G401.6 (cell line): ENCODE data around the gene KRTAP5-6.
A peak's percentile ranks its signal among the peaks of the same experiment; 100 is the strongest.
"Not testable (repeated sequence)": the region's sequence is repeated elsewhere in the genome, so short reads cannot be mapped to it uniquely, and the experiment has no call there.

ENCODE experiments used
- FAIRE-seq: peaks from 2 replicates; lab custom pipeline; 2012; peaks lifted over from hg19 to GRCh38; lab: Jason Lieb, UNC

Gene KRTAP5-6

GRCh38 chr11:1683904-1684572 lies 13.0 kb upstream of the KRTAP5-6 start:
- FAIRE-seq, result not testable (repeated sequence)

DNA sequence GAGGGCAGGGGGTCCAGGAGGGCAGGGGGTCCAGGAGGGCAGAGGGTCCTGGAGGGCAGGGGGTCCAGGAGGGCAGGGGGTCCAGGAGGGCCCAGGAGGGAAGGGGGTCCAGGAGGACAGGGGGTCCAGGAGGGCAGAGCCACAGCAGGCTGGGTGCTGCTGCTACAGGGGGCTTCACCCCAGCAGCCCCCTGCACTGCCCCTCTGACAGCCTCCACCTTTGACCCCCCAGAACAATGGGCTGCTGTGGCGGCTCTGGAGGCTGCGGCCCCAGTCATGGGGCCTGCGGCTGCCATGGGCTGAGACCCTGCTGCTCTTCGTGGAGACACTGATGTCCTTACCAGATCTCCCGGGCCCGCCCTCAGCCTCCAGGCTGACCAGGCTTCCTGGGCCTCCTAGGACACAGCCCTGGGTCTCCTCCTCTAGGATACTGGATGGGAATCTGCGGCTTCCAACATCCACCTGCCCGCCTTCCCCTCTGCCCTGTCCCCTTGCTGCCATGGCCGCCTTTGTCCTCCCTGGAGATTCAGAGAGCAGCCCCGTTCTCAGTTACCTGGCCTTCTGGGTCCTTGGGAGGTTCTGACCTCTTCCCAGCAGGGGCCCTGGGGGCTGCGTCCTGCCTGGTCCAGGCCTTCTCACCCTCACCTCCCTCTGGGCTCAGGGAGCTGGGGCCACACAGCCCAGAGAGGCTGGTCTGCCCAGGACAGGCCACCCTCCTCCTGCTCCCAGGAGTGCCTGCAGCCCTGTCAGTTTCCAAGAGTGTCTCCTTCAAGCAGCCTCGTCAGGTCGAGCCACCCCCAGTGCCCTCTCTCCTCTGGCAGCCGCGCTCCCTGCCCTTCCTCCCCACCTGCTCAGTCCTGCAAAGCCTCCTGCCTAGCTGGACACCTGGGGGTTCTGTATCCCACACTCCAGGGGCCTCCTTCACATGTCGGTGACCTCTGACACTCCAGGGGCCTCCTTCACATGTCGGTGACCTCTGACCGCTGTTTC lies 11.8 kb upstream of the KRTAP5-6 start:
- not testable (repeated sequence) for FAIRE-seq

- FAIRE-seq, result not testable (repeated sequence)
Measured at GRCh38 chr11:1686220-1686619, 10.8 kb upstream of the KRTAP5-6 start.

- not testable (repeated sequence) for FAIRE-seq
Measured at GRCh38 chr11:1688336-1688947, 8.6 kb upstream of the KRTAP5-6 start.

- FAIRE-seq, result not testable (repeated sequence)
Measured at GRCh38 chr11:1689250-1690166, 7.5 kb upstream of the KRTAP5-6 start.

DNA sequence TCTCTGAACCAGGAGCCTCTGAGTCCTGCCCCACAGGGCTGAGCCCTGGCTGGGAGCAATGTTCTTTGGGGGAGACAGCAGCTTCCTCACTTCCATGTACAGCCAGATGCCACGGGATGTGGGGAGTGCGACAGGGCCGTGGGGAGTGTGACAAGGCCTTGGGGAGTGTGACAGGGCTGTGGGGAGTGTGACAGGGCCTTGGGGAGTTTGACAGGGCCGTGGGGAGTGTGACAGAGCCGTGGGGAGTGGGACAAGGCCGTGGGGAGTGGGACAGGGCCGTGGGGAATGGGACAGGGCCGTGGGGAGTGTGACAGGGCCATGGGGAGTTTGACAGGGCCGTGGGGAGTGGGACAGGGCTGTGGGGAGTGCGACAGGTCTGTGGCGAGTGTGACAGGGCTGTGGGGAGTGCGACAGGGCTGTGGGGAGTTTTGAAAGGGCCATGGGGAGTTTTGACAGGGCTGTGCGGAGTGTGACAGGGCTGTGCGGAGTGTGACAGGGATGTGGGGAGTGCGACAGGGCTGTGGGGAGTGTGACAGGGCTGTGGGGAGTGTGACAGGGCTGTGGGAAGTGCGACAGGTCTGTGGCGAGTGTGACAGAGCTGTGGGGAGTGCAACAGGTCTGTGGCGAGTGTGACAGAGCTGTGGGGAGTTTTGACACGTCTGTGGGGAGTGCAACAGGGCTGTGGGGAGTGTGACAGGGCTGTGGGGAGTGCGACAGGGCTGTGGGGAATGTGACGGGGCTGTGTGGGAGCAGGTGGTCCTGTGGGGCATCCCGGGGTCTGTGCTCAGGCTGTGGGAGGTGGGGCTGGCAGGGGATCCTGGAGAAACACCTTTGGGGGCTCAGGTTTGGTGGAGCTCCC lies 6.6 kb upstream of the KRTAP5-6 start:
- FAIRE-seq, result no peak

- FAIRE-seq, result no peak
Measured at GRCh38 chr11:1691026-1691877, 5.7 kb upstream of the KRTAP5-6 start.

DNA sequence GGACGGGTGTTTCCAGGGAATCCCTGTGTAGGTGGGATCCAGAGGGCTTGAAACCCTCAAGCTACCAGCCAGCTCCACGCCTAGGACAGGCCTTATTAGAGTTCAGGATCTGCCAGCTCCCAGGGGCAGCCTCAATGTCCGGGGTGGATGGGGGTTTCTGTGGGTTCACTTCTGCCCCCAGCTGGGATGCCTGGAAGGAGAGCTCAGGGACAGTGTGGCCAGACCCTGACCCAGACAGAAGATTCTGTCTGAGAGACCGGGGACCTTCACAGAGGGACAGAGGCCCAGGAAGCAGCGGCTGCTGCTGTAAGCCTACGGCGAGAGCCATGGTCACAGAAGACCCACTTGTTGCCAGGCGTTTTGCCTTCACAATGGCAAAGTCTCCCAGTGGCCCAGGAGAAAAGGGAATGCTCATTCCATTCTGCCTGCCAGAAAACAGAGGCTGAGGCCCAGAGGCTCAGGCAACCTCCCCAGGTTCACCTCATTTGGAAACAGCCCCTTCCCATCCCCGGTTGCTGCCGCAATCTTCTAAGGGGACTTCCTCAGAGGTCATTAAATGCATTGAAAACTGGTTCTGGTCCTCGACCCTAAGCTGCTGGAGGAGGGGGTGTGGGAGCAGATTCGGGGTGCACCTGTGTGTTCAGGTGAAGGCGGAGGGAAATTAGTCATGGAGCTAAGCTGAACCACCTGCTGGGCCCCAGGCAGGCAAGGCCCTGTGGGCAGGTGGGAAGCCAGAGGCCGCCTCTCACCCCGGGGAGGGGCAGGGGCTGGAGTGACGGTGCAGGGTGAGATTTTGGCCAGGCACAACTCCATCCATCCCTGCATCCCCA lies 4.9 kb upstream of the KRTAP5-6 start:
- no peak for FAIRE-seq

DNA sequence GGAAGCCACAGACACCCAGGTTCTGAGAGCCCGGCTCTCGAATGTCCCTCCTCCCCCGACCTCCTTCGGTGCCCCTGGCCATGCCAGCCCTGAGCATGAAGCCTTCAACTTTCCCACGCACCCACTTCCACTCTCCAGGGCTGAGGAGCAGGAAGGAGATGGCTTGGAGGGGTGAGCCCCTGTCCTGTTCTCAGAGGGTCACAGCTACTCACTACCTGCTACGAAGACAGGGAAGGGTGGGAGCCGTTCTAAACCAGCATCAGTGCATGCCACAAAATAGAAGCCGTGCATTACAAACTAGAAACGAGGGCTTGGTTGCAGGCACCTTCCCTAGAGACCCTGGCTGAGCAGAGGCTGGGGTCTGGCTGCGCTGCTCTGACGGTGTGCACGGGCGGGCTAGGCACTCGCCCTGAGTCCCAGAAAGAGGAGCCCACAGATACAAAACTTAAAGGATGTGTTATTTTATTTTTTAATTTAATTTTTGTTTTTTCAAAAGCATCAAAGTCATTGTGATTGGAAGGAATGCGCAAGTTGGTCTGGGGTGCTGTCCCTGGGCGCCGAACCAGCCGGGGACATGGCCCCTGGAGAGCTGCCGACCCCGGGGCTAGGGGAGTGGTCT lies 4.2 kb upstream of the KRTAP5-6 start:
- FAIRE-seq, result no peak

DNA sequence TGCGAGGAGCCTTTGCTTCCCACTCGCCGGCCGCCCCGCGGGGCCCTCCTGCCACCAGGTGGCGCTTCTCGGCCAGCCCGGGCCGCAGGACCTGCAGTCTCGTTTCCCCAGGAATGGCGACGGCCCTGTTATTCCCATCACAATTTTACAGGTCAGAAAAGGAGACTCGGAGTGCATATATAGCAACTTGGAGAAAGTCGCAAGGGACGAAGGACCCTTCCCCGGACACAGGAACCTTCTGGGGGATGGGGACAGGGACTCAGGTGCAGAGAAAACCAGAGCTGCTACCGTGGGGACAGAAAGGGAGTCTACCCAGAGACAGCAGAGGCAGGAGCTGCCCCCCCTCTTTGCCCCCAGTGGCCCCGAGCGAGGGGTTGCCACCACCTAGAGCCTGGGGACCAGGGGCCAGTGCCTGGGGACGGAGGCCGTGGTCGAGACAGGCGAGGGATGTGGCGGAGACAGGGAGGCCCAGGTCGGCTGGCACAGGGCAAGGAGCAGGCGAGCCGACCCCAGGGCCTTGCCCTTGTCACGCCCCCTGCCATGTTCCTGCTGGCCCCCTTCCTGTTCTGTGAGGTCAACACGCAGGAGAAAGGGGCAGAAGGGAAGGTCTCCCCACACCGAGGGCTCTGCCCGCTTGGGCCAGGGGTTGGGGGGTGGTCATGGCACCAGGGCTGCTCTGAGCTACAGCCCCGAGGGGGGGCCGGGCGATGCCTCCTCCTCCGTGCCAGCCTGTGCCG lies 3.5 kb upstream of the KRTAP5-6 start:
- FAIRE-seq, result peak; percentile 62

GRCh38 chr11:1694064-1694845 lies 2.7 kb upstream of the KRTAP5-6 start:
- FAIRE-seq, result no peak

- FAIRE-seq, result no peak
Measured at GRCh38 chr11:1694846-1695547, 2.0 kb upstream of the KRTAP5-6 start.

GRCh38 chr11:1695548-1696108 lies 1.4 kb upstream of the KRTAP5-6 start:
- no peak for FAIRE-seq

DNA sequence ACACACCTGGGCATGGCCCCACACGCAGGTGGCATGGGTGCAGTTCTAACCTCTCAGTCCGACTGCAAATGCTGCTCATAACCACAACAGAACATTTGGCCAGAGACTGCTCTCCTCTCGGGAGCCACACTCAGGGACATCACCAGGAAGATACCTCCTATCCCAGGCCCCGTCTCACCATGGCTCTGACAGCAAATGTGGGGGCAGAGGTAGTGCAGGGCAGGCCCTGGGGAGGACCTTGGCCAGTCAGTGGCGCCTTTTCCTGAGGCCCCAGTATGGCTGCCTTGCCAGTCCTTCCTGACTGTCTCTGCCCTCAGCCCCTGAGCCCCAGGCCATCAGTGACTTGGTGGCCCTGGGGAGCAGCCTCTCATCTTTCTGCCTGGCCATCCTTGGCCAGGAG lies 2.8 kb downstream of the KRTAP5-6 start:
- no peak for FAIRE-seq

- no peak for FAIRE-seq
Measured at GRCh38 chr11:1701091-1701807, 4.3 kb downstream of the KRTAP5-6 start.
